Activated CD4-positive, CD25-positive, alpha-beta regulatory T cell treated with anti-CD3 and anti-CD28 coated beads, Interleukin-2, amount 50 U/mL, for 24 hours (primary cell): Measurements from ENCODE around the gene TTLL5.
"Not testable (repeated sequence)": the region's sequence is repeated elsewhere in the genome, so short reads cannot be mapped to it uniquely, and the experiment has no call there.

Source experiments
- ATAC-seq, 2 donors: fragments of 150-1000 bp; cut with Tn5 transposase; one replicate each; pipeline ENCODE4 v1.10.0; 2021; ENCODE audit warnings: mild to moderate bottlenecking in 1 of 2, moderate library complexity in 1 of 2

TTLL5 gene

GRCh38 chr14:75649337-75649736 lies 11.7 kb upstream of the TTLL5 start:
- no peak for ATAC-seq

- ATAC-seq, result no peak
Observed at GRCh38 chr14:75649773-75650172, 11.3 kb upstream of the TTLL5 start.

- no peak for ATAC-seq
Observed at GRCh38 chr14:75650253-75651058, 10.6 kb upstream of the TTLL5 start.

GRCh38 chr14:75653563-75653962 lies 7.5 kb upstream of the TTLL5 start:
- ATAC-seq, result peak; percentile 33 to 34

- peak; percentile 76 to 91 for ATAC-seq
Observed at GRCh38 chr14:75654127-75654732, 6.8 kb upstream of the TTLL5 start.

- no peak for ATAC-seq
Observed at GRCh38 chr14:75655235-75655634, 5.8 kb upstream of the TTLL5 start.

GRCh38 chr14:75657331-75657730 lies 3.7 kb upstream of the TTLL5 start:
- no peak for ATAC-seq

- ATAC-seq, result no peak
Observed at GRCh38 chr14:75658957-75659356, 2.1 kb upstream of the TTLL5 start.

GRCh38 chr14:75660238-75660629 lies 812 bp upstream of the TTLL5 start:
- ATAC-seq, result no peak

- ATAC-seq, result no peak
Observed at GRCh38 chr14:75661499-75661814, 411 bp downstream of the TTLL5 start.

GRCh38 chr14:75662966-75663365 lies 1.9 kb downstream of the TTLL5 start:
- no peak for ATAC-seq

GRCh38 chr14:75667099-75667765 lies 6.2 kb downstream of the TTLL5 start:
- no peak for ATAC-seq

GRCh38 chr14:75672605-75673192 lies 11.7 kb downstream of the TTLL5 start:
- ATAC-seq, result no peak

- ATAC-seq, result peak; percentile 89 to 96
Observed at GRCh38 chr14:75673345-75674035, 12.4 kb downstream of the TTLL5 start.

GRCh38 chr14:75675265-75675960 lies 14.4 kb downstream of the TTLL5 start:
- ATAC-seq, result no peak

- ATAC-seq, result no peak
Observed at GRCh38 chr14:75685910-75686309, 24.9 kb downstream of the TTLL5 start.

- no peak for ATAC-seq
Observed at GRCh38 chr14:75689012-75689411, 28.0 kb downstream of the TTLL5 start.

GRCh38 chr14:75690010-75690409 lies 29.0 kb downstream of the TTLL5 start:
- ATAC-seq, result no peak

GRCh38 chr14:75695025-75695424 lies 34.0 kb downstream of the TTLL5 start:
- not testable (repeated sequence) for ATAC-seq

- ATAC-seq, result no peak
Observed at GRCh38 chr14:75697386-75697785, 36.3 kb downstream of the TTLL5 start.

- ATAC-seq, result no peak
Observed at GRCh38 chr14:75697918-75698317, 36.9 kb downstream of the TTLL5 start.

GRCh38 chr14:75699331-75699730 lies 38.3 kb downstream of the TTLL5 start:
- no peak for ATAC-seq
